ENCODE data around the gene DUSP10. TPM values are rescaled to one million over a fixed set of nuclear protein-coding genes. Genes with fewer than 3 reads are reported as not detected.

The DUSP10 gene
- total RNA-seq, 1 donor from 2014 or later, result 5.7 TPM

- intact Hi-C loops (cut with DNase I), result no loop called here
These were observed 23.6 kb upstream of the DUSP10 start for GRCh38 chr1:221765527-221765926.

GRCh38 chr1:221762121-221762520, 20.2 kb upstream of the DUSP10 start:
- DNase-seq (ENCODE audit: low spot score in 2 of 2), result no peak
- Histone ChIP-seq H3K27me3 (no peaks in the 10 kb centered on the region), H3K9me3 (no peaks in the 10 kb centered on the region), H3K4me3 (no peak overlapping the region), H3K4me1 (no peaks in the 10 kb centered on the region), H3K36me3 (no peaks in the 10 kb centered on the region), H3K27ac (no peak overlapping the region)
- intact Hi-C loops (cut with DNase I), result no loop called here
- TF ChIP-seq CTCF (IDR thresholded peaks at IDR 0.05), result no peak

More at GRCh38 chr1:221765527-221765926, 23.6 kb upstream of the DUSP10 start:
- no peak for TF ChIP-seq CTCF (IDR thresholded peaks at IDR 0.05)
- Histone ChIP-seq H3K9me3 (no peaks in the 10 kb centered on the region), H3K4me1 (no peaks in the 10 kb centered on the region), H3K4me3 (no peak overlapping the region), H3K27ac (no peak overlapping the region), H3K36me3 (no peaks in the 10 kb centered on the region), H3K27me3 (no peaks in the 10 kb centered on the region)
- no peak for DNase-seq (ENCODE audit: low spot score in 2 of 2)

- DNase-seq (ENCODE audit: low spot score in 2 of 2), result no peak
- H3K27me3 ChIP-seq, result no peaks in the 10 kb centered on the region
- H3K36me3 ChIP-seq, result no peaks in the 10 kb centered on the region
- H3K9me3 ChIP-seq, result no peaks in the 10 kb centered on the region
- H3K4me3 ChIP-seq, result no peak overlapping the region
- H3K4me1 ChIP-seq, result no peaks in the 10 kb centered on the region
- no peak for TF ChIP-seq CTCF (IDR thresholded peaks at IDR 0.05)
- no peak overlapping the region for H3K27ac ChIP-seq
- intact Hi-C loops (cut with DNase I), result no loop called here
These were observed 19.6 kb upstream of the DUSP10 start for GRCh38 chr1:221761354-221762002.

- intact Hi-C loops (cut with DNase I), result no loop called here
- Histone ChIP-seq H3K36me3 (no peaks in the 10 kb centered on the region), H3K27ac (no peak overlapping the region), H3K4me3 (no peak overlapping the region), H3K9me3 (no peaks in the 10 kb centered on the region), H3K4me1 (no peaks in the 10 kb centered on the region), H3K27me3 (no peaks in the 10 kb centered on the region)
- no peak for DNase-seq (ENCODE audit: low spot score in 2 of 2)
- TF ChIP-seq CTCF (IDR thresholded peaks at IDR 0.05), result no peak
These were observed 19.0 kb upstream of the DUSP10 start for GRCh38 chr1:221760911-221761310.

- no peak overlapping the region for H3K27ac ChIP-seq
- no peak for TF ChIP-seq CTCF (IDR thresholded peaks at IDR 0.05)
- no peaks in the 10 kb centered on the region for H3K9me3 ChIP-seq
- no peaks in the 10 kb centered on the region for H3K27me3 ChIP-seq
- no peak overlapping the region for H3K4me3 ChIP-seq
- H3K4me1 ChIP-seq, result no peaks in the 10 kb centered on the region
- no peak for DNase-seq (ENCODE audit: low spot score in 2 of 2)
- no peaks in the 10 kb centered on the region for H3K36me3 ChIP-seq
- intact Hi-C loops (cut with DNase I), result no loop called here
These were observed 17.5 kb upstream of the DUSP10 start for GRCh38 chr1:221759436-221759835.

GRCh38 chr1:221758455-221758854, 16.6 kb upstream of the DUSP10 start:
- no peaks in the 10 kb centered on the region for H3K9me3 ChIP-seq

More at GRCh38 chr1:221758455-221758854, 16.6 kb upstream of the DUSP10 start:
- no peak for DNase-seq (ENCODE audit: low spot score in 2 of 2)
- no peak for TF ChIP-seq CTCF (IDR thresholded peaks at IDR 0.05)
- Histone ChIP-seq H3K27me3 (no peaks in the 10 kb centered on the region), H3K4me3 (no peak overlapping the region), H3K27ac (no peak overlapping the region), H3K4me1 (no peaks in the 10 kb centered on the region), H3K36me3 (no peaks in the 10 kb centered on the region)
- intact Hi-C loops (cut with DNase I), result no loop called here

Data from ascending aorta (tissue), 2 donors.